ENCODE data around the gene PRSS33. TPM values are rescaled to one million over a fixed set of nuclear protein-coding genes. Genes with fewer than 3 reads are reported as not detected.

PRSS33 gene
- total RNA-seq, 4 donors from 2014 or later, result not detected

- H3K36me3 ChIP-seq, result no peaks in the 10 kb centered on the region
- no peaks in the 10 kb centered on the region for H3K9me3 ChIP-seq
- TF ChIP-seq EP300 (IDR thresholded peaks at IDR 0.05), result no peak
- no peak for TF ChIP-seq POLR2A (IDR thresholded peaks at IDR 0.05)
- no peak for TF ChIP-seq POLR2AphosphoS5 (IDR thresholded peaks at IDR 0.05)
- no peak for TF ChIP-seq CTCF (IDR thresholded peaks at IDR 0.05)
- WGBS, 2 donors (ENCODE audit: low coverage in 1 of 2), result 82 to 91% methylated on average over 4 to 5 of the region's 5 CpGs
- peaks cover 0 to 20% (median 4%) of the 10 kb centered on the region in 3 donors for H3K4me1 ChIP-seq
- H3K27ac ChIP-seq, result no peak overlapping the region
- no peaks in the 10 kb centered on the region for H3K27me3 ChIP-seq
- ATAC-seq, result no peak
- H3K4me3 ChIP-seq, result no peak overlapping the region
These were observed 37.9 kb downstream of the PRSS33 start for GRCh38 chr16:2749476-2749875.

DNA sequence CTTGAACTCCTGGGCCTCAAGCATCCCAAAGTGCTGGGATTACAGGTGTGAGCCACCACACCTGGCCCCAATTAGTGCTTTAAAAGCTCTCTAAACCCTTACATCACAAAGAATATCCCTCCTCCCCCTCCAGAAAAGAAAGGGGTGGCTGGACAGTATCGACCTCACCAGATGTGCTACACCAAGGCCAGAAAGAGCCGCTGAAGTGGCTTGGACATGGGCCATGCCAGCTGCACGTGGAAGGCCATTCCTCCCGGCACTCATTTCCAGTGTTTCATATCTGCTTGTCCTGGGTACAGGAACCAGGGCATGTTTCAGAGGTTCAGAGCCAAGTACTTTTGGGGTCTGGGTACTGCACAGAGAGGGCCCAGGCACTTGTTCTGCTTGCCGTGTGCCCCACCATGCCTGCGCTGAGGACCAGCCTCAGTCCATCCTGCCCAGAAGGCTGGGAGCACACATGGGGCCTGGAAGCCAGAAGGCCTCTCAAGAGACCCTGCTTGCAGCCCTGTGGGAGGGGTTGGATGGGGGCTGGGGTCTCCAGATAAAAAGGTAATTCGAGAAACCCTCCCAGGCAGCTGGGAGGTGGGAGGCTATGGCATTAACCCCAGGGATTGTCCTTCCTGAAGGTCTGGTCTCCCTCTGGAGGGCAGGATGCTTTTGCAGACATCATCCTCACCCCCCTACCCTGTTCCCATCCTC lies 38.5 kb downstream of the PRSS33 start:
- TF ChIP-seq CTCF (IDR thresholded peaks at IDR 0.05), result no peak
- no peak for TF ChIP-seq EP300 (IDR thresholded peaks at IDR 0.05)
- TF ChIP-seq POLR2AphosphoS5 (IDR thresholded peaks at IDR 0.05), result no peak
- TF ChIP-seq POLR2A (IDR thresholded peaks at IDR 0.05), result no peak
- H3K36me3 ChIP-seq, result no peaks in the 10 kb centered on the region
- no peak for ATAC-seq
- peaks cover 0 to 14% (median 0%) of the 10 kb centered on the region in 3 donors for H3K4me1 ChIP-seq
- no peak overlapping the region for H3K27ac ChIP-seq
- 50% methylated on average over 1 of the region's 7 CpGs; no CpG with 5 or more reads in 1 of the 2 donors for WGBS, 2 donors (ENCODE audit: low coverage in 1 of 2)
- no peak overlapping the region for H3K4me3 ChIP-seq
- no peaks in the 10 kb centered on the region for H3K9me3 ChIP-seq
- H3K27me3 ChIP-seq, result no peaks in the 10 kb centered on the region

DNA sequence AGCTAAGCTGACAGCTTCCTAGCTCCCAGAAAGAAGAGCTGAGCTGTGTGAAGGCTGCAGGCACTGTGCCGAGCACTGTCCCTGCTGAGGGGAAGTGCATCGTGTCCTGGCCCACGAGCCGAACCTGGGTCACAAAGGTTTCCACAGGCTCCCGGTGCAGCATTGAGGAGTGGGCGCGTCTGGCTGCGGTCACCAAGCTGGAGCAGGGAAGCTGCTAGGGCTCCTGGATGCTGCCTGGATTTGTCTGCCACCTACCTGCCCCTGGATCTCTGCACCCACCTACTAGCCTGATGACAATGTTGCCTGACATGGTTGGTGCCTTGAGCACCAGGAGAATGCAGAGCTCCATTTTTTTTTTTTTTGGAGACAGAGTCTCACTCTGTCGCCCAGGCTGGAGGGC lies 41.4 kb downstream of the PRSS33 start:
- Histone ChIP-seq H3K36me3 (no peaks in the 10 kb centered on the region), H3K4me3 (no peak overlapping the region), H3K27me3 (peaks cover 12% of the 10 kb centered on the region), H3K9me3 (no peaks in the 10 kb centered on the region), H3K4me1 (no peaks in the 10 kb centered on the region), H3K27ac (no peak overlapping the region)
- ATAC-seq, result no peak
- WGBS, 2 donors (ENCODE audit: low coverage in 1 of 2), result no CpG with 5 or more reads among the region's 9 CpGs
- TF ChIP-seq EP300 (IDR thresholded peaks at IDR 0.05) (no peak), POLR2AphosphoS5 (IDR thresholded peaks at IDR 0.05) (no peak), CTCF (IDR thresholded peaks at IDR 0.05) (no peak), POLR2A (IDR thresholded peaks at IDR 0.05) (no peak)

GRCh38 chr16:2745116-2745890 lies 42.1 kb downstream of the PRSS33 start:
- H3K4me1 ChIP-seq, result no peaks in the 10 kb centered on the region
- 60 to 63% methylated on average over 9 to 10 of the region's 15 CpGs for WGBS, 2 donors (ENCODE audit: low coverage in 1 of 2)
- no peaks in the 10 kb centered on the region for H3K36me3 ChIP-seq
- H3K4me3 ChIP-seq, result no peak overlapping the region
- peaks cover 19% of the 10 kb centered on the region for H3K27me3 ChIP-seq
- no peak for TF ChIP-seq POLR2AphosphoS5 (IDR thresholded peaks at IDR 0.05)
- no peak for TF ChIP-seq EP300 (IDR thresholded peaks at IDR 0.05)
- TF ChIP-seq POLR2A (IDR thresholded peaks at IDR 0.05), result no peak
- TF ChIP-seq CTCF (IDR thresholded peaks at IDR 0.05), result no peak
- H3K9me3 ChIP-seq, result no peaks in the 10 kb centered on the region
- no peak for ATAC-seq
- no peak overlapping the region for H3K27ac ChIP-seq

Measured in gastroesophageal sphincter (tissue), 4 donors.